Activated T-cell treated with anti-CD3 and anti-CD28 coated beads, Interleukin-2, amount 50 U/mL, for 24 hours (primary cell): Measurements from ENCODE around the gene TMTC1.

Experiments used
- DNase-seq: peaks from one replicate; pipeline ENCODE4 v3.0.0-alpha.2; 2020
- H3K27ac Mint-ChIP-seq: 2 replicates; pipeline ENCODE4 v1.8.0; 2020; ENCODE audit warnings: mild to moderate bottlenecking, mixed read lengths
- H3K27me3 Mint-ChIP-seq: 2 replicates; pipeline ENCODE4 v1.8.0; 2020; ENCODE audit warnings: mixed read lengths
- H3K36me3 Mint-ChIP-seq: 2 replicates; pipeline ENCODE4 v1.8.0; 2020; ENCODE audit warnings: low read depth, mixed read lengths
- H3K4me1 Mint-ChIP-seq: 2 replicates; pipeline ENCODE4 v1.8.0; 2020; ENCODE audit warnings: low read depth, mixed read lengths
- H3K4me3 Mint-ChIP-seq: 2 replicates; pipeline ENCODE4 v1.8.0; 2020; ENCODE audit warnings: mild to moderate bottlenecking, moderate library complexity, mixed read lengths
- H3K9me3 Mint-ChIP-seq: 2 replicates; pipeline ENCODE4 v1.8.0; 2020; ENCODE audit warnings: mixed read lengths

The TMTC1 gene

DNA sequence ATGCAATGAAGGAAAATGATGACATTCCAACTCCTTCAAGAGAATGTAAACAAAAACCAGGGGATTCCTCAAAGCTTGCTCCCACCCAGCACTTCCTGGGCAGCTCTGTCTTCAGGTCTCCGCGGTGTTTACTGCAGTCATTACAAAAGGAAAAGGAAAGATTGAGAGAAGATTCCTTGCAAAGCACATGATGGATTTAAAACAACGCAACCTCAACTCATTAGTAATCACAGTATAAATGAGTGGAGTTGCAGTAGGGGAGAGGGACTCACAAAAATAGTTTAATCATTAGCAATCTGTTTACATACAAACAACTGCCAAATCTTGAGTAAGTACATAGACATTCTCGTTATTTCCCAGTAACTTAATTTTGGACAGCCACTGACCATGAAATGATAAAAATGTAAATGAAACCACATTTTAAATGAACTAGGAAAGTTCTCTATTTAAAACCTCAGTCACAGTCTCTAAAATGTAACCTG, 236.6 kb downstream of the TMTC1 start:
- H3K4me1 Mint-ChIP-seq: no peaks in the 10 kb centered on the region
- H3K9me3 Mint-ChIP-seq: no peaks in the 10 kb centered on the region
- no peak overlapping the region for H3K27ac Mint-ChIP-seq
- no peak for DNase-seq
- H3K36me3 Mint-ChIP-seq: no peaks in the 10 kb centered on the region
- peaks cover 14% of the 10 kb centered on the region for H3K27me3 Mint-ChIP-seq
- no peak overlapping the region for H3K4me3 Mint-ChIP-seq

DNA sequence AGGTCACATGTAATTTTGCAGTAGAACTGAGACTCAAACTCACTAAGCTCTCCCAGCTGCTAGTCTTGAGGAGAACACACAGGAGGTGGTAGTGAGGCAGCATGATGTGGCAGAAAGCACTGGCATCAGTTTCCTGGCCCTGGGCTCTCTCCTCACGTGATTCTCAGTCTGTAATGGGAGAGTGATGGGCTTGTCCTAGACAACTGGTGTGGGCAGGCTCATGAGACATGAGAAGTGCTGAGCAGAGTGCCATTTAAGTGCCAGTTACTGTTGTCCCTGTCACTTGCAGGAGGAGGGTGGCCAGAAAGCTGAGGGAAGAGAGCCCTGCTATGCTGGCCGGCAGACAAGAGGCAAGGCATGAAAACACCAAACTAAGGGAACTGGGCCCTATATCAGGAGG, 237.7 kb downstream of the TMTC1 start:
- no peaks in the 10 kb centered on the region for H3K36me3 Mint-ChIP-seq
- H3K4me3 Mint-ChIP-seq: no peak overlapping the region
- H3K4me1 Mint-ChIP-seq: no peaks in the 10 kb centered on the region
- H3K27ac Mint-ChIP-seq: no peak overlapping the region
- H3K27me3 Mint-ChIP-seq: peaks cover 22% of the 10 kb centered on the region
- no peaks in the 10 kb centered on the region for H3K9me3 Mint-ChIP-seq
- DNase-seq: no peak

GRCh38 chr12:29545102-29545467, 238.7 kb downstream of the TMTC1 start:
- Mint-ChIP-seq H3K9me3 (no peaks in the 10 kb centered on the region), H3K36me3 (no peaks in the 10 kb centered on the region)

GRCh38 chr12:29544428-29545101, 239.2 kb downstream of the TMTC1 start:
- DNase-seq: no peak
- no peaks in the 10 kb centered on the region for H3K9me3 Mint-ChIP-seq
- H3K4me1 Mint-ChIP-seq: no peaks in the 10 kb centered on the region
- no peak overlapping the region for H3K4me3 Mint-ChIP-seq
- H3K36me3 Mint-ChIP-seq: no peaks in the 10 kb centered on the region
- H3K27ac Mint-ChIP-seq: no peak overlapping the region
- H3K27me3 Mint-ChIP-seq: peaks cover 26% of the 10 kb centered on the region

More at GRCh38 chr12:29545102-29545467, 238.7 kb downstream of the TMTC1 start:
- Mint-ChIP-seq H3K27ac (no peak overlapping the region), H3K4me3 (no peak overlapping the region), H3K27me3 (peaks cover 26% of the 10 kb centered on the region), H3K4me1 (no peaks in the 10 kb centered on the region)
- DNase-seq: no peak

DNA sequence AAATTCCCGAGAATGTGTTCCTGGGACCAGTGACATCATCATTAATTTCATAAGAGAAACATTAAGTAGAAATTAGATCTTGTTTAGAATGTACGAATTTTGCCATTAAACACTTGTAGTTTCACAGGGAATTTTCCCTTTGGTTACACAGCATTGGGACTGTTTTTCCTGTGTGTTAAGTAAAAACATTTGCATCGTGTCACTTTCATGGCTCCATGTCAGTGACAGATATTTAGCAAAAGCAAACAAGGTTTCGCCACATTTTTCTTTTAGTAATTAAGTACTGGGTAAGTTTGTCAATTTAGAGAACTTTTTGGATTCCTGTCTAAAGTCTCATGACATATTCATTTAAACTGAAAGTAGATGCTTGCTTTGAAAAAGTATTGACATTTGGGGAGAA, 240.7 kb downstream of the TMTC1 start:
- H3K4me3 Mint-ChIP-seq: no peak overlapping the region
- H3K9me3 Mint-ChIP-seq: no peaks in the 10 kb centered on the region
- no peak for DNase-seq
- H3K36me3 Mint-ChIP-seq: no peaks in the 10 kb centered on the region
- H3K27ac Mint-ChIP-seq: no peak overlapping the region
- no peaks in the 10 kb centered on the region for H3K4me1 Mint-ChIP-seq
- peaks cover 26% of the 10 kb centered on the region for H3K27me3 Mint-ChIP-seq

GRCh38 chr12:29537298-29537697, 246.4 kb downstream of the TMTC1 start:
- Mint-ChIP-seq H3K27me3 (peaks cover 31% of the 10 kb centered on the region), H3K9me3 (no peaks in the 10 kb centered on the region)
- no peak for DNase-seq

DNA sequence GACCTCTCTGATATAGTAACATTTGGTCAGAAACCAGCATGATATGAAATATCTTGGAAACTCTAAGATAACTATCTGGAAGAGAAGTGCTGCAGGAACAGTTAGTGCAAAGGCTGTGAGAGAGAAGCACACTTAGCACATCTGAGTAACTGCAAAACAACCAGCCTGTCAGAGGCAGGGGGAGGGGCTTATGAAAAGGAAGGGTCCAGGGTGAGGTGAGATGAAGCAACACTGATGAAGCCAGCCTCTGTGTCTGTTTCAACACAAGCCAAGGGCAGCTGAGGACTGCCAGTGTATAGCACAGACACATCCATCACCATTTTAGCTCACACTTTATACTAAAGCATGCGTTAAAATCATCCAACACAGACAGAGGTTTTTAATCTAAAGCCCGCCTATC, 248.8 kb downstream of the TMTC1 start:
- Mint-ChIP-seq H3K27me3 (peaks cover 31% of the 10 kb centered on the region), H3K36me3 (no peaks in the 10 kb centered on the region)

More at GRCh38 chr12:29537298-29537697, 246.4 kb downstream of the TMTC1 start:
- no peak overlapping the region for H3K4me3 Mint-ChIP-seq
- no peak overlapping the region for H3K27ac Mint-ChIP-seq
- no peaks in the 10 kb centered on the region for H3K36me3 Mint-ChIP-seq
- no peaks in the 10 kb centered on the region for H3K4me1 Mint-ChIP-seq

GRCh38 chr12:29533815-29534489, 249.8 kb downstream of the TMTC1 start:
- no peaks in the 10 kb centered on the region for H3K4me1 Mint-ChIP-seq
- no peak overlapping the region for H3K27ac Mint-ChIP-seq
- no peaks in the 10 kb centered on the region for H3K9me3 Mint-ChIP-seq
- peaks cover 38% of the 10 kb centered on the region for H3K27me3 Mint-ChIP-seq
- no peaks in the 10 kb centered on the region for H3K36me3 Mint-ChIP-seq
- no peak overlapping the region for H3K4me3 Mint-ChIP-seq
- DNase-seq: no peak

More for the DNA sequence above, 248.8 kb downstream of the TMTC1 start:
- H3K4me3 Mint-ChIP-seq: no peak overlapping the region
- no peaks in the 10 kb centered on the region for H3K9me3 Mint-ChIP-seq
- H3K27ac Mint-ChIP-seq: no peak overlapping the region
- no peak for DNase-seq
- no peaks in the 10 kb centered on the region for H3K4me1 Mint-ChIP-seq

- Mint-ChIP-seq H3K4me3 (no peak overlapping the region), H3K27ac (no peak overlapping the region), H3K4me1 (no peaks in the 10 kb centered on the region), H3K27me3 (peaks cover 43% of the 10 kb centered on the region), H3K9me3 (no peaks in the 10 kb centered on the region), H3K36me3 (no peaks in the 10 kb centered on the region)
- no peak for DNase-seq
Measured at GRCh38 chr12:29531471-29531870, 252.3 kb downstream of the TMTC1 start.

DNA sequence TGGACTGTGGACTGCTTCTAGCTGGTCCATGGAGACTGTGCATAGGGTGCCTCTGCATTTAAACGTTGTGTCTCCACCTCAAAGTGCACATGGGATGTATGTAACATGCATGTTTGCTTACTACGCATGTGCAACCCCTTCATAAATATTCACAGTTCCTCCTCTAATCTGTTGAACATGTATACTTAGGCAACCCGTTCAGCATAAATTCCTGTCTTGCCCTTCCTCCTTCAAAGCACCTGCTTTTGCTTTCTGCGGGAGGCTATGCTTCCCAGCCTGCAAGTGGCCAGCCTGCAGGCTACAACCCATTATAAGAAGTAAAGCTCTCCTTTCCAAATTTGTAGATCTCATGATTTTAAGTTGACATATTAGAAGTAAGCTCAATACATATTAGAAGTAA, 253.3 kb downstream of the TMTC1 start:
- Mint-ChIP-seq H3K27me3 (peaks cover 43% of the 10 kb centered on the region), H3K4me3 (no peak overlapping the region), H3K4me1 (no peaks in the 10 kb centered on the region), H3K9me3 (no peaks in the 10 kb centered on the region), H3K27ac (no peak overlapping the region), H3K36me3 (no peaks in the 10 kb centered on the region)
- no peak for DNase-seq

GRCh38 chr12:29528161-29528560, 255.6 kb downstream of the TMTC1 start:
- DNase-seq: no peak
- no peak overlapping the region for H3K27ac Mint-ChIP-seq
- H3K27me3 Mint-ChIP-seq: peaks cover 38% of the 10 kb centered on the region
- no peaks in the 10 kb centered on the region for H3K4me1 Mint-ChIP-seq
- no peaks in the 10 kb centered on the region for H3K9me3 Mint-ChIP-seq
- H3K36me3 Mint-ChIP-seq: no peaks in the 10 kb centered on the region
- H3K4me3 Mint-ChIP-seq: no peak overlapping the region

DNA sequence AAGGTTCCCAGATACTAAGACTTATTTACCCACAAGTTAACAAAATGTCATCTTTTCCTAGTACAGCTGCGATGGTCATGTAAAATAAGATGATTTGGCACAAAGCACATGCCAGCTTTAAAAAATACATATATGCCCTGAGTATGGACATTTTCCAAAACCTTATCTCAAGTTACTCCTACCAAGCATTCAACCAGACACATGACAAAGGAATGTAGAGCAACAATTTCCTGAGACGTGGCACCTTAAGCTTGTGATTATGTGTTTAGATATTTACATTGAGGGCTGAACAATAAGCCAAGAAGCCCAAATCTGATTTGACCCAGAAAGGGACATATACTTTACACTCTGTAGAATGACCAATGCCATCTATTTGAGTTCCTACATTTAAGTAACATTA, 261.8 kb downstream of the TMTC1 start:
- DNase-seq: no peak
- no peak overlapping the region for H3K27ac Mint-ChIP-seq

GRCh38 chr12:29519585-29520182, 264.1 kb downstream of the TMTC1 start:
- Mint-ChIP-seq H3K27me3 (peaks cover 14% of the 10 kb centered on the region), H3K36me3 (no peaks in the 10 kb centered on the region), H3K4me1 (no peaks in the 10 kb centered on the region), H3K4me3 (no peak overlapping the region), H3K27ac (no peak overlapping the region), H3K9me3 (no peaks in the 10 kb centered on the region)
- DNase-seq: no peak

More for the DNA sequence above, 261.8 kb downstream of the TMTC1 start:
- H3K4me1 Mint-ChIP-seq: no peaks in the 10 kb centered on the region
- peaks cover 2% of the 10 kb centered on the region for H3K27me3 Mint-ChIP-seq
- H3K4me3 Mint-ChIP-seq: no peak overlapping the region
- H3K9me3 Mint-ChIP-seq: no peaks in the 10 kb centered on the region
- H3K36me3 Mint-ChIP-seq: no peaks in the 10 kb centered on the region

GRCh38 chr12:29518407-29518806, 265.3 kb downstream of the TMTC1 start:
- no peaks in the 10 kb centered on the region for H3K36me3 Mint-ChIP-seq
- H3K27me3 Mint-ChIP-seq: peaks cover 26% of the 10 kb centered on the region
- no peak overlapping the region for H3K27ac Mint-ChIP-seq
- no peaks in the 10 kb centered on the region for H3K4me1 Mint-ChIP-seq
- DNase-seq: no peak
- H3K9me3 Mint-ChIP-seq: no peaks in the 10 kb centered on the region
- H3K4me3 Mint-ChIP-seq: no peak overlapping the region

- no peak overlapping the region for H3K4me3 Mint-ChIP-seq
- no peaks in the 10 kb centered on the region for H3K36me3 Mint-ChIP-seq
- no peaks in the 10 kb centered on the region for H3K4me1 Mint-ChIP-seq
- DNase-seq: no peak
- peaks cover 26% of the 10 kb centered on the region for H3K27me3 Mint-ChIP-seq
- H3K27ac Mint-ChIP-seq: no peak overlapping the region
- no peaks in the 10 kb centered on the region for H3K9me3 Mint-ChIP-seq
Measured at GRCh38 chr12:29517264-29517663, 266.5 kb downstream of the TMTC1 start.
